GM12874 (cell line): ENCODE data around the gene PLXDC2.

Experiments
- CTCF ChIP-seq: IDR thresholded peaks from 2 replicates; pipeline ENCODE4 v1.5.1; 2011; ENCODE audit warnings: low read depth, mild to moderate bottlenecking, control low read depth, low read length, moderate library complexity; ENCODE audit not compliant: insufficient read depth

The PLXDC2 gene

GRCh38 chr10:19913987-19914386 is 97.8 kb downstream of the PLXDC2 start:
- no peak for TF ChIP-seq CTCF

DNA sequence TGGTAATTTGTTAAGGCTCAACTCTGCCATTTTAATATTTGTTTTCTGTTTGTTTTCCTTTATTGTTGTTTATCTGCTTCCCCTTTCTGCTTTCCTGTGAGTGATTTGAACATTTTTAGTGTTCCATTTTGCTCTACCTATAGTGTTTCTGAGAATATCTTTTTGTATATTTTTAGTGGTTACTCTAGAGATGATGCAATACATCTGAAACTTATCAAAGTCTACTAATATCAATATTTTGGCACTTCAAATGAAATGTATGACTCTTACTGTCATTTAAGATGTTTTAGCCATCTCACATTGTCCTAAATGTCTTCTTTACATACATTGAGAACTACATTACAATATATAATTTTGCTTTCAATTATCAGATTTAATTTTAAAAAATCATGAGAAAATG is 98.9 kb downstream of the PLXDC2 start:
- no peak for TF ChIP-seq CTCF

- no peak for TF ChIP-seq CTCF
These were observed 99.6 kb downstream of the PLXDC2 start for GRCh38 chr10:19915816-19916215.

DNA sequence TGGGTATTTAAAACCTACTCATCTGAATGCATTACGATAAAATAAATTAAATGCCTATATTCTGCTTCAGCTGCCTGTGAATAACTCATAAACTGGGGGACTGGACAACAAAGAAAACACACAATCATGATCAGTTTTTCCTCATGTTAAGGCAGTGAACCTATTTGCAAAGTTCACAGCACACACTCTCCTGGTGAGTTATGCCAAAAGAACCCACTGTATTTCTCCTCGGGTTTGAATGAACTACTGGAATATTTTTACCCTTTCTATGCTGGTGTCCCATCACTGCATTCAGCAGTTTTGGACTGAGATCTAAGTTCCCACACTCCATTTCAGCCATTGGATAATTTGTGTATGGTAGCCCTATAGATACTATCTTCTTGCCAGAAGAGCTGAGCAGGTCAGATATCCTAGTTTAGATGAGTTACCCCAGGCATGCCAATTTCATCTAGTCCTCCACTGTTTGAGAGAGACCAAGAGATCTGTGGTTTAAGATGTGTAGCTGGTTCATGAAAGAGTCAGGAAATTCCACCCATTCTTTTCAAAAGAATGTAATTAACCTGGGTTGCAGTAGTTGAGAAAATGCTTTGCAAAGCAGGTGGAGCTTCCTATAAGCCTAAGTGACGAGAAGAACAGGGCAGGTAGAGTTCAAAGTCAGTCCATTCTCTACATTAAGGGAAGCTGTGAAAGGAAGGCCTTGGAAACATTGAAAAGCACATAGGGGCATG is 101.7 kb downstream of the PLXDC2 start:
- no peak for TF ChIP-seq CTCF

- no peak for TF ChIP-seq CTCF
These were observed 102.6 kb downstream of the PLXDC2 start for GRCh38 chr10:19918794-19919193.

- no peak for TF ChIP-seq CTCF
These were observed 103.4 kb downstream of the PLXDC2 start for GRCh38 chr10:19919671-19920070.

DNA sequence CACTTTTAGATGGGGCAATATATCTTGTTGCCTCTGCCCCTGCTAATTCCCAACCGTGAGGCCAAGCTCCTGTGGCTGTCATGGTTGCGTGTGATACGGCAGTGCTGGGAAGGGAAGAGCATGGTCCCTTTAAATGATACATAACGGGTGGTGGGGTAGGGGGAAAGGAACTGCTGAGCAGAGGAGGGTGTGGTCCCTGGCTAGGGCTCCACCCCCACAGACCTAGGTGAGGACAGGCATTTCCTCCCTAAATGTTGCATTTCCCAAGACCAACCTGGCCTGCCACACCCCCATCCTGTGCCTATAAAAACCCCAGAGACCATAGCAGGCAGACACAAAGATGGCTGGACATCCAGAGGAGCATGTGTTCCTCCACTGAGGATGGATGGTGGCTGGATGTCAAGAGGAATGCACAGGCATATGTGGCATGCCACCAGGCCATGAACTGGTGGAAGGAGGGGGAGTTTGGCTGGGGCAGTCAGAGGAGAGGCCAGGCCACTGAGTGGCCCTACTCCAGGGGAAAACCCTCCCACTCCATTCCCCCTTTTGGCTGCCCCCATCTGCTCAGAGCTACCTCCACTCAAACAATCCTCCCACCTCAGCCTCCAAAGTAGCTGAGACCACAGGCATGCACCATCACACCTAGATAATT is 104.0 kb downstream of the PLXDC2 start:
- TF ChIP-seq CTCF = no peak
